GM23248 (cell line): ENCODE data around the gene HUWE1. TPM values are rescaled to one million over a fixed set of nuclear protein-coding genes. Genes with fewer than 3 reads are reported as not detected.
"Not testable (repeated sequence)": the region's sequence is repeated elsewhere in the genome, so short reads cannot be mapped to it uniquely, and the experiment has no call there.

ENCODE experiments used
- DNase-seq: peaks from one replicate; pipeline ENCODE4 v3.0.0-alpha.2; 2015
- H2AFZ ChIP-seq: fragments of 200-600 bp; sonication (generic); 2 replicates; pipeline ENCODE4 v1.6.1; 2016; ENCODE audit warnings: antibody characterized with exemption
- H3F3A ChIP-seq: fragments of 200-600 bp; sonication (generic); 2 replicates; pipeline ENCODE4 v1.6.1; 2016; ENCODE audit warnings: mild to moderate bottlenecking, antibody characterized with exemption, mixed run types; ENCODE audit not compliant: insufficient read depth
- H3K27ac ChIP-seq: fragments of 200-600 bp; sonication (generic); 2 replicates; pipeline ENCODE4 v1.5.1; 2016; ENCODE audit warnings: mild to moderate bottlenecking
- H3K27me3 ChIP-seq: fragments of 200-600 bp; sonication (generic); replicated peaks from 2 replicates; pipeline ENCODE4 v1.6.1; 2016; ENCODE audit warnings: mild to moderate bottlenecking; ENCODE audit not compliant: insufficient read depth
- H3K36me3 ChIP-seq: fragments of 200-600 bp; sonication (generic); 2 replicates; pipeline ENCODE4 v1.6.1; 2016; ENCODE audit warnings: low read depth, mild to moderate bottlenecking
- H3K4me1 ChIP-seq: fragments of 200-600 bp; sonication (generic); 2 replicates; pipeline ENCODE4 v1.6.1; 2016; ENCODE audit warnings: mild to moderate bottlenecking; ENCODE audit not compliant: insufficient read depth
- H3K4me2 ChIP-seq: fragments of 200-600 bp; sonication (generic); one replicate; pipeline ENCODE4 v1.6.1; 2016; ENCODE audit warnings: mild to moderate bottlenecking; ENCODE audit not compliant: unreplicated experiment
- H3K4me3 ChIP-seq: fragments of 200-600 bp; sonication (generic); 2 replicates; pipeline ENCODE4 v1.5.1; 2016; ENCODE audit warnings: mild to moderate bottlenecking
- H3K79me2 ChIP-seq: fragments of 200-600 bp; sonication (generic); 2 replicates; pipeline ENCODE4 v1.6.1; 2016; ENCODE audit warnings: mild to moderate bottlenecking; ENCODE audit not compliant: insufficient read depth
- H3K9ac ChIP-seq: fragments of 200-600 bp; sonication (generic); 2 replicates; pipeline ENCODE4 v1.6.1; 2016; ENCODE audit warnings: mild to moderate bottlenecking
- H3K9me2 ChIP-seq: fragments of 200-600 bp; sonication (generic); 2 replicates; pipeline ENCODE4 v1.6.1; 2016; ENCODE audit warnings: mixed run types, mild to moderate bottlenecking, moderate library complexity; ENCODE audit not compliant: insufficient read depth
- H3K9me3 ChIP-seq: fragments of 200-600 bp; sonication (generic); one replicate; pipeline ENCODE4 v1.6.1; 2017; ENCODE audit warnings: low read depth
- H4K20me1 ChIP-seq: fragments of 200-600 bp; sonication (generic); 2 replicates; pipeline ENCODE4 v1.6.0; 2016; ENCODE audit not compliant: insufficient read depth
- EZH2 ChIP-seq: fragments of 200-600 bp; sonication (generic); IDR thresholded peaks from 2 replicates; pipeline ENCODE4 v1.6.1; 2018; ENCODE audit warnings: antibody characterized with exemption, mild to moderate bottlenecking; ENCODE audit not compliant: insufficient read depth, poor library complexity, severe bottlenecking
- EZH2phosphoT487 ChIP-seq: fragments of 200-600 bp; sonication (generic); IDR thresholded peaks from 2 replicates; pipeline ENCODE4 v1.6.1; 2018; ENCODE audit warnings: antibody characterized with exemption, moderate library complexity, mild to moderate bottlenecking, low read depth; ENCODE audit not compliant: insufficient read depth
- WGBS, 2 experiments: methylation state at CpG; one replicate each; pipeline ENCODE4 v1.1.6; 2015 to 2017; ENCODE audit warnings: low lambda C conversion rate in 2 of 2, low coverage in 1 of 2; ENCODE audit errors: missing lambda C conversion rate in 2 of 2; 5-methylcytosine and 5-hydroxymethylcytosine counted together
- in situ Hi-C: fragments of 300-500 bp; cut with MboI; formaldehyde crosslinking; loops from 2 replicates; pipeline ENCODE4 v1.15.0; 2020
- polyA plus RNA-seq: library from polyadenylated mRNA; unstranded; fragments of >200 nt; fragmentation: Nextera tagmentation; extraction: Ambion mirVana; gene quantifications from 2 replicates; pipeline ENCODE4 v1.2.1, GENCODE V29; 2016
- total RNA-seq: library from RNA; depleted of rRNA; stranded (reverse); fragments of >200 nt; shearing (Covaris generic); gene quantifications from 2 replicates; pipeline ENCODE4 v1.2.3, GENCODE V29; 2014

HUWE1 gene
- total and polyA plus RNA-seq, 2 experiments from 2014 or later: 29.8 to 71.2 TPM

GRCh38 chrX:53550756-53551463 lies 135.6 kb downstream of the HUWE1 start:
- no peak for DNase-seq
- 97 to 99% methylated on average over 15 to 17 of the region's 18 CpGs for WGBS, 2 experiments
- Histone ChIP-seq H3K9ac (no peak overlapping the region), H3K27me3 (no peaks in the 10 kb centered on the region), H3K9me3 (no peaks in the 10 kb centered on the region), H3K9me2 (no peaks in the 10 kb centered on the region), H3K27ac (no peak overlapping the region), H2AFZ (no peak overlapping the region), H4K20me1 (no peaks in the 10 kb centered on the region), H3F3A (no peaks in the 10 kb centered on the region), H3K36me3 (peaks cover 8% of the 10 kb centered on the region; the same call in 1 of the 2 replicates), H3K79me2 (no peaks in the 10 kb centered on the region), H3K4me3 (no peak overlapping the region), H3K4me1 (no peaks in the 10 kb centered on the region), H3K4me2 (no peak overlapping the region)
- TF ChIP-seq EZH2 (no peak), EZH2phosphoT487 (no peak)
- in situ Hi-C loops: no loop called here

- Histone ChIP-seq H3K4me3 (no peak overlapping the region), H4K20me1 (no peaks in the 10 kb centered on the region), H3K27me3 (no peaks in the 10 kb centered on the region), H3K27ac (no peak overlapping the region), H3K79me2 (no peaks in the 10 kb centered on the region), H3K9me3 (no peaks in the 10 kb centered on the region), H3F3A (no peaks in the 10 kb centered on the region), H3K9ac (no peak overlapping the region), H2AFZ (no peak overlapping the region), H3K9me2 (no peaks in the 10 kb centered on the region), H3K4me1 (no peaks in the 10 kb centered on the region), H3K4me2 (no peak overlapping the region), H3K36me3 (peaks cover 13% of the 10 kb centered on the region; the same call in 1 of the 2 replicates)
- in situ Hi-C loops: no loop called here
- WGBS, 2 experiments: 92 to 94% methylated on average over 7 to 12 of the region's 12 CpGs
- TF ChIP-seq EZH2 (no peak), EZH2phosphoT487 (no peak)
- no peak for DNase-seq
Observed at GRCh38 chrX:53547668-53548067, 138.9 kb downstream of the HUWE1 start.

- no peak overlapping the region for H2AFZ ChIP-seq
- no peak overlapping the region for H3K9ac ChIP-seq
- peaks cover 20% of the 10 kb centered on the region; the same call in 1 of the 2 replicates for H3K36me3 ChIP-seq
- no peaks in the 10 kb centered on the region for H3K9me3 ChIP-seq
- TF ChIP-seq EZH2 (no peak), EZH2phosphoT487 (no peak)
- no peak overlapping the region for H3K4me3 ChIP-seq
- in situ Hi-C loops: no loop called here
- no peak for DNase-seq
- no peaks in the 10 kb centered on the region for H4K20me1 ChIP-seq
- H3K9me2 ChIP-seq: no peaks in the 10 kb centered on the region
- H3F3A ChIP-seq: no peaks in the 10 kb centered on the region
- no peaks in the 10 kb centered on the region for H3K79me2 ChIP-seq
- no peak overlapping the region for H3K4me2 ChIP-seq
- no peaks in the 10 kb centered on the region for H3K4me1 ChIP-seq
- 98% methylated on average over 5 to 9 of the region's 9 CpGs for WGBS, 2 experiments
- no peaks in the 10 kb centered on the region for H3K27me3 ChIP-seq
- no peak overlapping the region for H3K27ac ChIP-seq
Observed at GRCh38 chrX:53544936-53545335, 141.6 kb downstream of the HUWE1 start.

- in situ Hi-C loops: no loop called here
- WGBS, 2 experiments: 75 to 81% methylated on average over 6 to 8 of the region's 8 CpGs
- peaks cover 18% of the 10 kb centered on the region; the same call in 1 of the 2 replicates for H3K36me3 ChIP-seq
Observed at GRCh38 chrX:53538781-53539180, 147.7 kb downstream of the HUWE1 start.

GRCh38 chrX:53531255-53531966 lies 155.1 kb downstream of the HUWE1 start:
- H3K9me3 ChIP-seq, H2AFZ ChIP-seq, H3K9me2 ChIP-seq, H3K79me2 ChIP-seq, DNase-seq, H4K20me1 ChIP-seq, H3K9ac ChIP-seq, H3F3A ChIP-seq, H3K27ac ChIP-seq, H3K4me1 ChIP-seq, in situ Hi-C loops, H3K4me2 ChIP-seq, H3K27me3 ChIP-seq, H3K4me3 ChIP-seq: not testable (repeated sequence)
- 78 to 85% methylated on average over 16 to 19 of the region's 21 CpGs for WGBS, 2 experiments
- H3K36me3 ChIP-seq: peaks cover 11% of the 10 kb centered on the region; the same call in 1 of the 2 replicates

More at GRCh38 chrX:53538781-53539180, 147.7 kb downstream of the HUWE1 start:
- TF ChIP-seq EZH2phosphoT487: no peak
- no peak for TF ChIP-seq EZH2
- H3K9me3 ChIP-seq: no peaks in the 10 kb centered on the region
- no peaks in the 10 kb centered on the region for H3K79me2 ChIP-seq
- H3K9me2 ChIP-seq: no peaks in the 10 kb centered on the region
- H3K27ac ChIP-seq: no peak overlapping the region
- H3K4me1 ChIP-seq: no peaks in the 10 kb centered on the region
- H4K20me1 ChIP-seq: no peaks in the 10 kb centered on the region
- H3K9ac ChIP-seq: no peak overlapping the region
- H3K4me2 ChIP-seq: no peak overlapping the region
- no peaks in the 10 kb centered on the region for H3F3A ChIP-seq
- no peak for DNase-seq
- no peak overlapping the region for H3K4me3 ChIP-seq
- no peaks in the 10 kb centered on the region for H3K27me3 ChIP-seq
- H2AFZ ChIP-seq: no peak overlapping the region
